Putamen (tissue), 1 donor: Measurements from ENCODE around the gene CDH4.
A peak's percentile ranks its signal among the peaks of the same experiment; 100 is the strongest.

Experiments
- DNase-seq: peaks from one replicate; pipeline ENCODE4 v3.0.0-alpha.2; 2016; ENCODE audit warnings: low spot score

The CDH4 gene

GRCh38 chr20:61694682-61695081, 442.6 kb downstream of the CDH4 start:
- DNase-seq, result peak; percentile 6

GRCh38 chr20:61695741-61696140, 443.7 kb downstream of the CDH4 start:
- DNase-seq, result no peak

GRCh38 chr20:61696181-61696735, 444.2 kb downstream of the CDH4 start:
- DNase-seq, result no peak

- DNase-seq, result no peak
Measured at GRCh38 chr20:61697666-61698597, 445.9 kb downstream of the CDH4 start.

GRCh38 chr20:61698598-61699494, 446.8 kb downstream of the CDH4 start:
- DNase-seq, result no peak

- no peak for DNase-seq
Measured at GRCh38 chr20:61699495-61700374, 447.7 kb downstream of the CDH4 start.

GRCh38 chr20:61700595-61701140, 448.6 kb downstream of the CDH4 start:
- no peak for DNase-seq

GRCh38 chr20:61701401-61701800, 449.3 kb downstream of the CDH4 start:
- no peak for DNase-seq

GRCh38 chr20:61701802-61702201, 449.7 kb downstream of the CDH4 start:
- no peak for DNase-seq

- no peak for DNase-seq
Measured at GRCh38 chr20:61702246-61702645, 450.2 kb downstream of the CDH4 start.

GRCh38 chr20:61704661-61705060, 452.6 kb downstream of the CDH4 start:
- no peak for DNase-seq

GRCh38 chr20:61705386-61706258, 453.6 kb downstream of the CDH4 start:
- DNase-seq, result no peak

- no peak for DNase-seq
Measured at GRCh38 chr20:61706259-61706961, 454.3 kb downstream of the CDH4 start.

GRCh38 chr20:61708891-61709290, 456.8 kb downstream of the CDH4 start:
- no peak for DNase-seq

- no peak for DNase-seq
Measured at GRCh38 chr20:61710108-61710507, 458.0 kb downstream of the CDH4 start.

- no peak for DNase-seq
Measured at GRCh38 chr20:61712688-61713087, 460.6 kb downstream of the CDH4 start.

- DNase-seq, result no peak
Measured at GRCh38 chr20:61718361-61719005, 466.4 kb downstream of the CDH4 start.

GRCh38 chr20:61719691-61720347, 467.8 kb downstream of the CDH4 start:
- no peak for DNase-seq

- no peak for DNase-seq
Measured at GRCh38 chr20:61720348-61720696, 468.3 kb downstream of the CDH4 start.
